GM19023 (cell line): ENCODE data around the gene IFT172.

ENCODE experiments used
- ATAC-seq: cut with Tn5 transposase; IDR thresholded peaks from one replicate; pipeline ENCODE4 v1.9.1; 2021; ENCODE audit warnings: mild to moderate bottlenecking, moderate library complexity; ENCODE audit not compliant: unreplicated experiment

IFT172 gene

GRCh38 chr2:27494944-27495554 is 5.5 kb upstream of the IFT172 start, which contains the start of gene FNDC4:
FNDC4 (minus strand) TSS chr2:27495200; CDS start chr2:27494679, 521 bp downstream.
- ATAC-seq = no peak

GRCh38 chr2:27494284-27494943 is 4.9 kb upstream of the IFT172 start:
- ATAC-seq = no peak

- no peak for ATAC-seq
Measured at GRCh38 chr2:27493948-27494283, 4.4 kb upstream of the IFT172 start.

GRCh38 chr2:27492557-27492956 is 3.0 kb upstream of the IFT172 start:
- ATAC-seq = no peak

- peak; percentile 3 for ATAC-seq
Measured at GRCh38 chr2:27489118-27489497, 435 bp downstream of the IFT172 start.

- ATAC-seq = no peak
Measured at GRCh38 chr2:27485496-27485895, 4.0 kb downstream of the IFT172 start.

- ATAC-seq = no peak
Measured at GRCh38 chr2:27471961-27472360, 17.6 kb downstream of the IFT172 start.

- ATAC-seq = no peak
Measured at GRCh38 chr2:27464443-27464842, 25.1 kb downstream of the IFT172 start.

GRCh38 chr2:27461118-27461517 is 28.4 kb downstream of the IFT172 start:
- ATAC-seq = no peak

- no peak for ATAC-seq
Measured at GRCh38 chr2:27453968-27454367, 35.6 kb downstream of the IFT172 start.

GRCh38 chr2:27451095-27451494 is 38.4 kb downstream of the IFT172 start:
- no peak for ATAC-seq

GRCh38 chr2:27448381-27448780 is 41.2 kb downstream of the IFT172 start:
- no peak for ATAC-seq

- no peak for ATAC-seq
Measured at GRCh38 chr2:27446057-27446456, 43.5 kb downstream of the IFT172 start.

GRCh38 chr2:27445615-27446014 is 43.9 kb downstream of the IFT172 start:
- ATAC-seq = no peak

- no peak for ATAC-seq
Measured at GRCh38 chr2:27445155-27445554, 44.4 kb downstream of the IFT172 start.

GRCh38 chr2:27442920-27443282 is 46.6 kb downstream of the IFT172 start:
- no peak for ATAC-seq

GRCh38 chr2:27441958-27442919 is 47.3 kb downstream of the IFT172 start, which contains the start of gene KRTCAP3:
KRTCAP3 (plus strand) TSS chr2:27442381; CDS start chr2:27442413, 32 bp downstream.
- ATAC-seq = no peak

GRCh38 chr2:27441226-27441926 is 48.2 kb downstream of the IFT172 start:
- ATAC-seq = no peak

GRCh38 chr2:27435628-27436027 is 53.9 kb downstream of the IFT172 start:
- ATAC-seq = no peak

GRCh38 chr2:27431395-27431794 is 58.1 kb downstream of the IFT172 start:
- ATAC-seq = no peak

- peak; percentile 73 for ATAC-seq
Measured at GRCh38 chr2:27428978-27429541, 60.5 kb downstream of the IFT172 start.
